PFSK-1 (cell line): ENCODE results near the gene USP22.

Source experiments
- FOXP2 ChIP-seq: optimal IDR thresholded peaks from 2 replicates; pipeline ENCODE3; 2011; ENCODE audit warnings: borderline replicate concordance, control low read depth, inconsistent platforms; ENCODE audit not compliant: insufficient read depth; ENCODE audit errors: extremely low read length, extremely low read depth
- POLR2AphosphoS5 ChIP-seq: IDR thresholded peaks from 2 replicates; pipeline ENCODE4 v1.6.1; 2012; ENCODE audit warnings: low read depth, mild to moderate bottlenecking, control low read depth, low read length, moderate library complexity
- SIN3A ChIP-seq: IDR thresholded peaks from 2 replicates; pipeline ENCODE4 v1.6.1; 2012; ENCODE audit warnings: mild to moderate bottlenecking, low read length, moderate library complexity, borderline replicate concordance; ENCODE audit not compliant: insufficient read depth
- TAF1 ChIP-seq: IDR thresholded peaks from 2 replicates; pipeline ENCODE4 v1.6.1; 2012; ENCODE audit warnings: low read length, control low read depth, borderline replicate concordance; ENCODE audit not compliant: insufficient read depth
- TF ChIP-seq, protein P1 (sequence below), 2 experiments: IDR thresholded peaks; 2 replicates each; pipeline versions ENCODE4 v1.6.1 to v1.8.0; 2011 to 2012; ENCODE audit warnings: low read depth in 2 of 2, low read length in 2 of 2, control low read depth in 1 of 2, inconsistent platforms in 1 of 2, mild to moderate bottlenecking in 1 of 2, moderate library complexity in 1 of 2; ENCODE audit not compliant: insufficient read depth in 1 of 2

DNA sequence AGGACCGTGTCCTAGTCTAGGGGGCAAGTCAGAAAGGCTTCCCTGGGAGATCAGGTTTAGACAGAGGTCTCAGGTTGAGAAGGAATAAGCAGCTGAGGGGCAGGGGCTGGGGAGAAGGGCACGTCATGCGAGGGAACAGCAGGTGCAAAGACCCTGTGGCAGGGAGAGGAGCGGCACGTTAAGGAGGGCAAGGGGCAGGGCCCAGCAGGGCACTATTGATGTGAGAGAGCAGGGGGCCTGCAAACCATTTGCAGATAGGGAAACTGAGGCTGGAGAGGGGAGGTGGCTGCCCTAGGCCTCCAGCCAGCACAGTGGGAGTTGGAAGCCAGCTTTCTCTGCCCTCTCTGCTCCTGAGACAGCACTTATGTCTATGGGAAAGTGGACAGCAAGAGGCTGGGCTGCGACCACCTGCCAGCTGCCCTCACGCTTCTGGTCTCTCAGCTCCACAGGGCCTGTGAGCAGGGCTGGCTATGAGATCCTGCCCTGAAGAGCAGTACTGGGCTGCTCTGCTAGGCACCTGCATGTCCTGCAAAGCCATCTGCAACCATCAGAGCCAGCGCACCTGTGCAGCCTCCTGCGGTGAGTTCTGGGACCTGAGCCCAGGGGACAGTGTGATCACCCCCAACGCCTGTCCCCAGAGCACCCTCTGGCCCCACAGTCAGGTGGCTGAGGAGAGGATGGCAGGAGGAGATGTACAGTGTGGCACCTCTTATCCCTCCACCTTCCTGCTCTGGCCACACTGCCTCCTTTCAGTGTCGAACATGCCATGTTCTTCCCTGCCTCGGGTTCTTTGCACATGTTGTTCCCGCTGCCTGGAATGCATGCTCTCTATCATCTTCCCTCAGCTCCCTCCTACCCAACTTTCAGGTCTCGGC, 61.5 kb downstream of the USP22 start:
- TF ChIP-seq POLR2AphosphoS5, result no peak
- TF ChIP-seq SIN3A, result no peak
- TF ChIP-seq, protein P1, sequence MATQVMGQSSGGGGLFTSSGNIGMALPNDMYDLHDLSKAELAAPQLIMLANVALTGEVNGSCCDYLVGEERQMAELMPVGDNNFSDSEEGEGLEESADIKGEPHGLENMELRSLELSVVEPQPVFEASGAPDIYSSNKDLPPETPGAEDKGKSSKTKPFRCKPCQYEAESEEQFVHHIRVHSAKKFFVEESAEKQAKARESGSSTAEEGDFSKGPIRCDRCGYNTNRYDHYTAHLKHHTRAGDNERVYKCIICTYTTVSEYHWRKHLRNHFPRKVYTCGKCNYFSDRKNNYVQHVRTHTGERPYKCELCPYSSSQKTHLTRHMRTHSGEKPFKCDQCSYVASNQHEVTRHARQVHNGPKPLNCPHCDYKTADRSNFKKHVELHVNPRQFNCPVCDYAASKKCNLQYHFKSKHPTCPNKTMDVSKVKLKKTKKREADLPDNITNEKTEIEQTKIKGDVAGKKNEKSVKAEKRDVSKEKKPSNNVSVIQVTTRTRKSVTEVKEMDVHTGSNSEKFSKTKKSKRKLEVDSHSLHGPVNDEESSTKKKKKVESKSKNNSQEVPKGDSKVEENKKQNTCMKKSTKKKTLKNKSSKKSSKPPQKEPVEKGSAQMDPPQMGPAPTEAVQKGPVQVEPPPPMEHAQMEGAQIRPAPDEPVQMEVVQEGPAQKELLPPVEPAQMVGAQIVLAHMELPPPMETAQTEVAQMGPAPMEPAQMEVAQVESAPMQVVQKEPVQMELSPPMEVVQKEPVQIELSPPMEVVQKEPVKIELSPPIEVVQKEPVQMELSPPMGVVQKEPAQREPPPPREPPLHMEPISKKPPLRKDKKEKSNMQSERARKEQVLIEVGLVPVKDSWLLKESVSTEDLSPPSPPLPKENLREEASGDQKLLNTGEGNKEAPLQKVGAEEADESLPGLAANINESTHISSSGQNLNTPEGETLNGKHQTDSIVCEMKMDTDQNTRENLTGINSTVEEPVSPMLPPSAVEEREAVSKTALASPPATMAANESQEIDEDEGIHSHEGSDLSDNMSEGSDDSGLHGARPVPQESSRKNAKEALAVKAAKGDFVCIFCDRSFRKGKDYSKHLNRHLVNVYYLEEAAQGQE (IDR thresholded peaks at IDR 0.05; ENCODE audit: insufficient read depth in 1 of 2, low read depth in 2 of 2, low read length in 2 of 2), result no peak
- TF ChIP-seq TAF1, result no peak
- TF ChIP-seq FOXP2, result no peak
